SHP77 treated with DMSO at 0.1 percent for 48 hours (cell line): Measurements from ENCODE around the gene HYDIN.
"Not testable (repeated sequence)": the region's sequence is repeated elsewhere in the genome, so short reads cannot be mapped to it uniquely, and the experiment has no call there.

Experiments used
- DNase-seq: peaks from one replicate; lab custom pipeline; 2025; lab: John Stamatoyannopoulos, UW

The HYDIN gene

GRCh38 chr16:70992511-70992910 is 238.0 kb downstream of the HYDIN start:
- DNase-seq = not testable (repeated sequence)

GRCh38 chr16:70987019-70987715 is 243.4 kb downstream of the HYDIN start:
- not testable (repeated sequence) for DNase-seq

GRCh38 chr16:70984675-70985074 is 245.8 kb downstream of the HYDIN start:
- DNase-seq = peak; percentile 77

GRCh38 chr16:70968332-70968731 is 262.2 kb downstream of the HYDIN start:
- DNase-seq = not testable (repeated sequence)

- DNase-seq = peak; percentile 23
Observed at GRCh38 chr16:70960169-70960568, 270.4 kb downstream of the HYDIN start.

GRCh38 chr16:70954922-70955321 is 275.6 kb downstream of the HYDIN start:
- DNase-seq = not testable (repeated sequence)

GRCh38 chr16:70953824-70954223 is 276.7 kb downstream of the HYDIN start:
- not testable (repeated sequence) for DNase-seq

GRCh38 chr16:70943551-70943950 is 287.0 kb downstream of the HYDIN start:
- not testable (repeated sequence) for DNase-seq

- not testable (repeated sequence) for DNase-seq
Observed at GRCh38 chr16:70939690-70940359, 290.7 kb downstream of the HYDIN start.

- DNase-seq = not testable (repeated sequence)
Observed at GRCh38 chr16:70936781-70937525, 293.6 kb downstream of the HYDIN start.

GRCh38 chr16:70935325-70935724 is 295.2 kb downstream of the HYDIN start:
- not testable (repeated sequence) for DNase-seq

- not testable (repeated sequence) for DNase-seq
Observed at GRCh38 chr16:70933746-70934145, 296.8 kb downstream of the HYDIN start.

GRCh38 chr16:70930757-70931156 is 299.8 kb downstream of the HYDIN start:
- not testable (repeated sequence) for DNase-seq

- not testable (repeated sequence) for DNase-seq
Observed at GRCh38 chr16:70922164-70922563, 308.4 kb downstream of the HYDIN start.

- DNase-seq = not testable (repeated sequence)
Observed at GRCh38 chr16:70920661-70921060, 309.9 kb downstream of the HYDIN start.

- not testable (repeated sequence) for DNase-seq
Observed at GRCh38 chr16:70888208-70888607, 342.3 kb downstream of the HYDIN start.

- DNase-seq = not testable (repeated sequence)
Observed at GRCh38 chr16:70884652-70885051, 345.9 kb downstream of the HYDIN start.

GRCh38 chr16:70882311-70882710 is 348.2 kb downstream of the HYDIN start:
- DNase-seq = not testable (repeated sequence)

- not testable (repeated sequence) for DNase-seq
Observed at GRCh38 chr16:70877895-70878294, 352.6 kb downstream of the HYDIN start.

- not testable (repeated sequence) for DNase-seq
Observed at GRCh38 chr16:70876442-70876841, 354.1 kb downstream of the HYDIN start.

GRCh38 chr16:70864698-70865097 is 365.8 kb downstream of the HYDIN start:
- not testable (repeated sequence) for DNase-seq

- not testable (repeated sequence) for DNase-seq
Observed at GRCh38 chr16:70861996-70862395, 368.5 kb downstream of the HYDIN start.
